Measurements from ENCODE around the gene MRPS18A. TPM values are rescaled to one million over a fixed set of nuclear protein-coding genes. Genes with fewer than 3 reads are reported as not detected.

MRPS18A gene
- total and polyA plus RNA-seq, 2 of the 13 experiments (the other 11 are each of a cell fraction or from before 2014, with no cell fraction given): 87.8 to 89.1 TPM

GRCh38 chr6:43723737-43724295 lies 36.2 kb upstream of the MRPS18A start (continued):
- peak; percentile 34; the same call in 1 of the 2 replicates for TF ChIP-seq ETV5 (CRISPR knock-in tag; IDR thresholded peaks at IDR 0.05; ENCODE audit: borderline replicate concordance)
- no peak for TF ChIP-seq ZNF501 (CRISPR knock-in tag; IDR thresholded peaks at IDR 0.05)
- TF ChIP-seq ZNF362 (CRISPR knock-in tag; IDR thresholded peaks at IDR 0.05; ENCODE audit: borderline replicate concordance): no peak
- TF ChIP-seq ATF7-NPFF (CRISPR knock-in tag; IDR thresholded peaks at IDR 0.05; ENCODE audit: low read depth): no peak
- TF ChIP-seq TEAD2 (CRISPR knock-in tag; IDR thresholded peaks at IDR 0.05): peak; percentile 54; the same call in 1 of the 2 replicates
- TF ChIP-seq JUND (CRISPR knock-in tag; IDR thresholded peaks at IDR 0.05): no peak
- no peak for TF ChIP-seq WIZ (CRISPR knock-in tag; IDR thresholded peaks at IDR 0.05)
- no peak for TF ChIP-seq E2F5 (CRISPR knock-in tag; conservative IDR thresholded peaks at IDR 0.05)
- no peak for TF ChIP-seq RELA (CRISPR knock-in tag; IDR thresholded peaks at IDR 0.05)
- TF ChIP-seq ZNF678 (CRISPR knock-in tag; IDR thresholded peaks at IDR 0.05): no peak
- TF ChIP-seq ZNF550 (CRISPR knock-in tag; IDR thresholded peaks at IDR 0.05; ENCODE audit: borderline replicate concordance): no peak
- no peak for TF ChIP-seq CEBPB (IDR thresholded peaks at IDR 0.05; ENCODE audit: borderline replicate concordance, low read depth, low read length)
- TF ChIP-seq ZIK1 (CRISPR knock-in tag; IDR thresholded peaks at IDR 0.05; ENCODE audit: borderline replicate concordance, low read depth): no peak
- TF ChIP-seq ZBTB49 (CRISPR knock-in tag; IDR thresholded peaks at IDR 0.05; ENCODE audit: borderline replicate concordance): no peak
- TF ChIP-seq DZIP1 (CRISPR knock-in tag; IDR thresholded peaks at IDR 0.05): no peak
- TF ChIP-seq RARA (CRISPR knock-in tag; IDR thresholded peaks at IDR 0.05): peak; percentile 32; the same call in 1 of the 2 replicates
- no peak for TF ChIP-seq EEA1 (CRISPR knock-in tag; IDR thresholded peaks at IDR 0.05; ENCODE audit: borderline replicate concordance)
- peak; percentile 82; the same call in 1 of the 2 replicates for TF ChIP-seq ZNF263 (CRISPR knock-in tag; IDR thresholded peaks at IDR 0.05)
- no peak for TF ChIP-seq PHF21A (CRISPR knock-in tag; IDR thresholded peaks at IDR 0.05)
- no peak for TF ChIP-seq ZBTB33 (CRISPR knock-in tag; IDR thresholded peaks at IDR 0.05)

All from HepG2 (cell line).